SIG-M5 treated with dmso at 0.1 percent for 504 hours (cell line): ENCODE measurements around the gene CNOT10.

ENCODE experiments used
- DNase-seq: peaks from one replicate; lab custom pipeline; 2025; ENCODE audit not compliant: unreplicated experiment; lab: John Stamatoyannopoulos, UW

The CNOT10 gene

DNA sequence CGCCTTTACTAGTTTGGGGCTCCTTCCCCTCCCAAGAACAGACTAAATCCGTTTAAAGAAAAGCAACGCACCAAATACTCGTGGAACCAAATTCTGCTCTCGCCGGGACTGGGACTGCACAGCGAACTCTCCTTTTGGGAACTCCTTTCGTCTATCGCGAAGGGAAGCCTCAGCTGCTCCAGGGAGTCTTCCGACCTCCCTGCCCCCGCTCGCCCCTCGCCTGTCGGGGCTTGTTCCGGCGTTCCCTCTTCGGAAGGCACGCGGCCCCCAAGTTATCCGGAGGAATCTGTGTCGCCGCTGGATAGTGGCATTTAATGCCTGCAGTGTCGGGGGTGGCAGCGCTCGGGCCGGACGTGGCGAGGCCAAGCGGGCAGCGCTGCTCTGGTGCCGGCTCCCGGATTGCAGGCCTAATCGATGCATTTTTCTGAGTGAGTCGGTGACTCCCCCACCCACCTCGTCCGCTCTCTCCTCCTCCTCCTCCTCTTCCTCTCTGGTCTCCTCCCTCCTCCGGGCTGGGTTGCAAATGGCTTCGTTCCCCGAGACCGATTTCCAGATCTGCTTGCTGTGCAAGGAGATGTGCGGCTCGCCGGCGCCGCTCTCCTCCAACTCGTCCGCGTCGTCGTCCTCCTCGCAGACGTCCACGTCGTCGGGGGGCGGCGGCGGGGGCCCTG is 132.7 kb downstream of the CNOT10 start, which contains the start of gene TRIM71:
Gene TRIM71 (plus strand): TSS at position 440 of the 671 bp plus-strand sequence. CDS start 84 bp downstream, at position 524.
- no peak for DNase-seq

DNA sequence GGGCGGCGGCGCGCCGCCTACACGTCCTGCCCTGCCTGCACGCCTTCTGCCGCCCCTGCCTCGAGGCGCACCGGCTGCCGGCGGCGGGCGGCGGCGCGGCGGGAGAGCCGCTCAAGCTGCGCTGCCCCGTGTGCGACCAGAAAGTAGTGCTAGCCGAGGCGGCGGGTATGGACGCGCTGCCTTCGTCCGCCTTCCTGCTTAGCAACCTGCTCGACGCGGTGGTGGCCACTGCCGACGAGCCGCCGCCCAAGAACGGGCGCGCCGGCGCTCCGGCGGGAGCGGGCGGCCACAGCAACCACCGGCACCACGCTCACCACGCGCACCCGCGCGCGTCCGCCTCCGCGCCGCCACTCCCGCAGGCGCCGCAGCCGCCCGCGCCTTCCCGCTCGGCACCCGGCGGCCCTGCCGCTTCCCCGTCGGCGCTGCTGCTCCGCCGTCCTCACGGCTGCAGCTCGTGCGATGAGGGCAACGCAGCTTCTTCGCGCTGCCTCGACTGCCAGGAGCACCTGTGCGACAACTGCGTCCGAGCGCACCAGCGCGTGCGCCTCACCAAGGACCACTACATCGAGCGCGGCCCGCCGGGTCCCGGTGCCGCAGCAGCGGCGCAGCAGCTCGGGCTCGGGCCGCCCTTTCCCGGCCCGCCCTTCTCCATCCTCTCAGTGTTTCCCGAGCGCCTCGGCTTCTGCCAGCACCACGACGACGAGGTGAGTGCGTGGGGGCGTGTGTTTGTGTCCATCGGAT is 133.4 kb downstream of the CNOT10 start:
- DNase-seq, result no peak

GRCh38 chr3:32818970-32819511 is 134.1 kb downstream of the CNOT10 start:
- DNase-seq, result no peak

DNA sequence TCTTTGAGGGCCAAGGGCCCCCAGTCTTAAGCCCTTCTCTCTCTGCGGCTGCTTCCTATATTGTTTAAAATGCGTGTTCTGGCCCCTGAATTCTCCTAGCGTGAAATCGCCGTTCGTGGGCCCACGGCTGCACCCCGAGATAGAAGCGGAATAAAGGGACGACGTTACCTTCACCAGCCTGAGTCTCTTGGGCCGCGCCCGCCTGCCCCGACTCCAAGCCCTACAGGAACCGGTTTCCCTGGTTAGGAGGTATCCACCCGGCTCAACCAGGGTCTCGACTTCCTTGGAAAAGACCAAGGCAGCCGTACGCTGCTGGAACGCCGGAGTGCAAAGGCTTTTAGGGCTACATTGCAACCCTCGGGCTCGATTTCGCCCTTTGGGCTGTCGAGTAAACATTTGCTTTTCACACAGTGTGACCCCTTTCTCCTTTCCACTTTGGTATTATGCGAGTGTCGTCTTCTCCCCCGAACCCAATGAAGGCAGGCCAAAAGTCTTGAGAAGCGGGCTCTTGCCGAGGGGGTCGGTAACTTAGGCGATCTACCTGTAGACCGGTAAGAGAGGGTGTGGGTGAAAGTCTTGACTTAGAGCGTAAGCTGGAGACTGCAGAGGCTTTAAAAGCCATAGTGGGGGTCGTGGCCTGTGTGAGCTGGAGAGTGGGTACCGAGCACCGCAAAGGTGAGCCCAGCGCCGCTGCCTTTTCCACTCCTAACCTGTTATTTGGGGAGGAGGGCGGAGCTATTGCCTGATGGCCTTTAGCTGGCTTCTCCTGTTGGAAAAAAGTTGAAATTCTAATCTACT is 134.8 kb downstream of the CNOT10 start:
- DNase-seq, result no peak

DNA sequence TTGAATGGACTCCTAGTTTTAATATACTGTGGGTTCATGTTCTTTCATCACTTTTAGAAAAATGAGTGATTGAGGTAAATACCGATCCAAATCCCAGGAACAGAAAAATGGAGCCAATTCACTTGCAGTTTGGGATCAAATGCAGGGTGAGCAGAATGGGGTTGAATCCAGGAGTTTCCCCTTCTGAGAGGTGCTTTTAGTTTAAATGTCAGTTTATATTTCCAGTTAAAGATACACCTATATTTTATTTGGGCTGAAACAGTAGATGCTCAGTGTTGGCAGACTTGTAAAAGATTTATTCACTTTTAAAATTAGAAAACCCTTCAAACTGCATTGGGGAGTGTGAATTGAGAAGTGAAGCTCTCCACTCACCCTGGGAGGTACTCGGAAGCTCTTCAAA is 135.4 kb downstream of the CNOT10 start:
- no peak for DNase-seq

DNA sequence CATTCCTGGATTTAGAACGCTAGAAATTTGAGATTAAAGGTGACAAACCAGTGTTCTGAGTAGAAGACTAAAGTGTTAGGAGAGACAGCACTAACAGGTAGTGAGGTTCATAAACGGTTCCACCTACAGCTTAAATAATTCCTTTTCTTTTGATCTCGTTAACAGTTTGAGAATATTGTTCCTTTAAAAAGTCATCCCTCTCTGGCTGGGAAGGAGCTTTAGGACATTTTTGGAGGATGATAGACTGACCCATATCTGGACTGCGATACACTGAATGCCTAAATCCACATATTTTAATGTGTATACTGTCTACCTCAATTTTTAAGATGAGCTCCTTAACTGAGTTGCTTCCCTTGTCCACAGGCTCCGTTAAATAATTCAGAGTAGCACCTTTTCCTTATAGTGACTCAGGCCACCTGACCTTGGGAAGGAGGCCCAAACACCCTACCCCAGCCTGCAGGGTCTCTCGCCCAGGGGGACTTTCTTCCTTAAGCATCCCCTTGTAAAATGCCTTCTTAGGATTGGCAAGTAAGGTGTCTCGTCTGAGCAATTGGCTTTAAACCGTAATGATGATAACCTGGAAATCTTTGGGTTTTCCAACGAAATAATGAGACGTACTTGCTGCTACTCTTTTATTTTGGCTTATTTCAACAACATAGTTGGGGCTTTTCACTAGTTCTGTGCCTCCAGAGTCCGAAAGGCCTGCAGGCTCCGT is 136.1 kb downstream of the CNOT10 start:
- no peak for DNase-seq

GRCh38 chr3:32821686-32822296 is 136.8 kb downstream of the CNOT10 start:
- DNase-seq, result no peak

DNA sequence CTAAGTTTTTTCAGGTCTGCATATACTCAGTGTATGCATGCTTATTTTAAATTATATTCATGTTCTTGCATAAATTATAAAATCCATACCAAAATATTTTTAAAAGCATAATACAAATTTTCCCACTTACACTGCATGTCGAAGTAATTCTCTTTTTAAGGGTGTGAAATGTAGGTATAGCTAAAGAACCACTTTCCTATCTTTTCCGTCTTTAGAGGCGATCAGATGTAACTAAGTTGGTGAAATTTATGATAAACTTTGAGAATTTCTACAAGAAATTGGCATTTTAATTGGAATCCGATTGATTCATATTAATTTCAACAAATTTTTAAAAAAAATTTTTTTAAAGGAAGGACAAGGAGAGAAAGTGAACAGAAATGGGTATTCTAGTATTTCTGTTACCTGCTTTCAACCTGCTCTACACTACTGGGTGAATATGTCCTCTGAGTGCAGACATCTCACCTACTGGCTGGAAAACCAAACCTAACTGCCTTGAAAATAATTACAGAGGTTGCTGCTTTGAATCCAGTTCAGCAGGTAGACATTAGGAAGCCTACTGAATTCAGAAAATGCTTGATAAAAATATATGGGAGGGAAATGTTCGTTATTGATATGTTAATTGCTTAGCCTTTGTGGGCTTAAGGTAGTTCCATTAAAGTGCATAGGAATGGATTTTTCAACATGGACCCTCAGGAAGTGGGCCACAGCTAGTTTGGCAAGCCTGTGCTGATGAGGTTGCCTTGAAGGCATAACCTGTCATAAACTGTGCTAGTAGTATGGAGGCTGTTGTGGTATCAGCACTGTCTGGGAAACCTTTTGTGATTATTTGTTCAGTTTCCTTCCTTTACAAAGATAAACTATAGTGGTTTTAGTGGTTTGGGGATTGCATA is 137.9 kb downstream of the CNOT10 start:
- DNase-seq, result no peak
